Measurements from ENCODE around the gene SLAMF7. TPM values are rescaled to one million over a fixed set of nuclear protein-coding genes. Genes with fewer than 3 reads are reported as not detected.

The SLAMF7 gene
- total and polyA plus RNA-seq, 2 experiments from 2014 or later = 0.11 TPM; not detected in 1

- 0 out of 2 replicates have a peak overlapping the region, but pooled peaks have one; percentile 1 for H2AFZ ChIP-seq
These were observed 9.3 kb downstream of the SLAMF7 start for GRCh38 chr1:160748181-160748877.

GRCh38 chr1:160748878-160749269, 9.8 kb downstream of the SLAMF7 start:
- DNase-seq (ENCODE audit: low spot score) (no peak), ATAC-seq (no peak)
- 0 out of 2 replicates have a peak, but pooled peaks cover 3% of the 10 kb centered on the region for H3F3A ChIP-seq (replicated peaks; ENCODE audit: low read depth)
- no peaks in the 10 kb centered on the region for H4K20me1 ChIP-seq (replicated peaks; ENCODE audit: insufficient read depth)
- TF ChIP-seq ZNF114 (CRISPR knock-in tag; IDR thresholded peaks at IDR 0.05) (no peak), EZH2phosphoT487 (IDR thresholded peaks at IDR 0.05; ENCODE audit: unreplicated experiment) (no peak), CTCF (conservative IDR thresholded peaks at IDR 0.05; ENCODE audit: low read depth in 2 of 2) (no peak), POLR2AphosphoS5 (IDR thresholded peaks at IDR 0.05; ENCODE audit: low read depth) (no peak), STAT1 (IDR thresholded peaks at IDR 0.05; ENCODE audit: unreplicated experiment) (no peak), NANOG (IDR thresholded peaks at IDR 0.05; ENCODE audit: borderline replicate concordance) (no peak), ETS1 (IDR thresholded peaks at IDR 0.05) (no peak), REST (IDR thresholded peaks at IDR 0.05; ENCODE audit: unreplicated experiment) (no peak), CREB1 (CRISPR knock-in tag; IDR thresholded peaks at IDR 0.05; ENCODE audit: low read depth) (no peak), EZH2 (IDR thresholded peaks at IDR 0.05; ENCODE audit: low read depth, unreplicated experiment) (no peak)
- no peak overlapping the region for H3K4me3 ChIP-seq
- H3K27me3 ChIP-seq (ENCODE audit: insufficient read depth) = no peaks in the 10 kb centered on the region
- H3K79me2 ChIP-seq (replicated peaks; ENCODE audit: insufficient read depth) = no peaks in the 10 kb centered on the region
- Mint-ChIP-seq H3K4me1 (peaks cover 23% of the 10 kb centered on the region; the same call in 2 of the 3 replicates), H3K27me3 (ENCODE audit: insufficient read depth, low read depth, poor library complexity) (peaks cover 3% of the 10 kb centered on the region), H3K9me3 (no peaks in the 10 kb centered on the region; the same call in 2 of the 3 replicates), H3K27ac (no peak overlapping the region), H3K36me3 (ENCODE audit: low read depth) (no peaks in the 10 kb centered on the region), H3K4me3 (no peak overlapping the region)
- no peak overlapping the region for H2AFZ ChIP-seq
- H3K4me1 ChIP-seq (ENCODE audit: insufficient read depth) = peaks cover 10% of the 10 kb centered on the region
- H3K9me2 ChIP-seq (ENCODE audit: insufficient read depth) = peaks cover 19% of the 10 kb centered on the region
- no peaks in the 10 kb centered on the region for H3K36me3 ChIP-seq (ENCODE audit: insufficient read depth)
- no peak overlapping the region for H3K4me2 ChIP-seq
- H3K27ac ChIP-seq (ENCODE audit: low read depth) = no peak overlapping the region

More at GRCh38 chr1:160748181-160748877, 9.3 kb downstream of the SLAMF7 start:
- H3K4me1 Mint-ChIP-seq = peaks cover 23% of the 10 kb centered on the region; the same call in 2 of the 3 replicates
- H3K4me2 ChIP-seq = no peak overlapping the region
- H3F3A ChIP-seq (replicated peaks; ENCODE audit: low read depth) = 0 out of 2 replicates have a peak, but pooled peaks cover 3% of the 10 kb centered on the region
- peak; percentile 18 for DNase-seq (ENCODE audit: low spot score)
- no peaks in the 10 kb centered on the region; the same call in 2 of the 3 replicates for H3K9me3 Mint-ChIP-seq
- H4K20me1 ChIP-seq (replicated peaks; ENCODE audit: insufficient read depth) = no peaks in the 10 kb centered on the region
- H3K36me3 Mint-ChIP-seq (ENCODE audit: low read depth) = no peaks in the 10 kb centered on the region
- no peaks in the 10 kb centered on the region for H3K27me3 ChIP-seq (ENCODE audit: insufficient read depth)
- no peak overlapping the region for H3K27ac Mint-ChIP-seq
- H3K27me3 Mint-ChIP-seq (ENCODE audit: insufficient read depth, low read depth, poor library complexity) = peaks cover 3% of the 10 kb centered on the region
- H3K27ac ChIP-seq (ENCODE audit: low read depth) = no peak overlapping the region
- ATAC-seq = peak; percentile 29; the same call in 1 of the 3 replicates
- H3K79me2 ChIP-seq (replicated peaks; ENCODE audit: insufficient read depth) = no peaks in the 10 kb centered on the region
- no peak for TF ChIP-seq ZNF331 (CRISPR knock-in tag; IDR thresholded peaks at IDR 0.05; ENCODE audit: low read depth)
- peak; percentile 58 to 63 for TF ChIP-seq CTCF (conservative IDR thresholded peaks at IDR 0.05; ENCODE audit: low read depth in 2 of 2)
- no peak overlapping the region for H3K4me3 Mint-ChIP-seq
- H3K9me2 ChIP-seq (ENCODE audit: insufficient read depth) = peaks cover 19% of the 10 kb centered on the region
- H3K4me3 ChIP-seq = no peak overlapping the region
- peaks cover 10% of the 10 kb centered on the region for H3K4me1 ChIP-seq (ENCODE audit: insufficient read depth)
- no peaks in the 10 kb centered on the region for H3K36me3 ChIP-seq (ENCODE audit: insufficient read depth)
